Endothelial cell of umbilical vein (primary cell): Measurements from ENCODE around the gene ABCC4. TPM values are rescaled to one million over a fixed set of nuclear protein-coding genes. Genes with fewer than 3 reads are reported as not detected.

Source experiments
- BruUV-seq: library from RNA; stranded (reverse); fragments of 400-500 nt; replicated peaks from 2 replicates; lab custom pipeline; 2021; lab: Mats Ljungman, UMichigan
- CTCF ChIA-PET: fragments of 300-600, 350-600 bp; sonication (Branson Sonifier 250); formaldehyde crosslinking; loops from one replicate; lab custom pipeline; 2021; ENCODE audit warnings: antibody characterized with exemption, inconsistent platforms; lab: Charles Lee
- POLR2A ChIA-PET: fragments of 300-600, 350-600 bp; sonication (Branson Sonifier 250); formaldehyde crosslinking; loops from one replicate; lab custom pipeline; 2021; ENCODE audit warnings: antibody characterized with exemption, inconsistent platforms; lab: Charles Lee
- DNase-seq: peaks from one replicate; pipeline ENCODE4 v3.0.0-alpha.2; 2011; ENCODE audit warnings: low read depth, low spot score
- FAIRE-seq: peaks from 2 replicates; lab custom pipeline; 2011; peaks lifted over from hg19 to GRCh38; lab: Jason Lieb, UNC
- H2AFZ ChIP-seq: 2 replicates; pipeline ENCODE4 v1.6.0; 2012; ENCODE audit warnings: low read depth, low read length, control low read depth, inconsistent platforms
- H3K27ac ChIP-seq: 2 replicates; pipeline ENCODE4 v1.5.1; 2011; ENCODE audit warnings: low read depth, mild to moderate bottlenecking, control low read depth, low read length, moderate library complexity; ENCODE audit not compliant: insufficient read depth
- H3K27me3 ChIP-seq, 2 experiments: 2 replicates each; pipeline versions ENCODE4 v1.6.0 to v1.6.1; 2011; ENCODE audit warnings: low read length in 2 of 2, mixed read lengths in 1 of 2; ENCODE audit not compliant: control insufficient read depth in 2 of 2, insufficient read depth in 2 of 2
- H3K36me3 ChIP-seq, 2 experiments: 2 replicates in 1 of 2; 3 replicates in 1 of 2; pipeline ENCODE4 v1.5.1; 2011; ENCODE audit warnings: low read length in 2 of 2, mild to moderate bottlenecking in 1 of 2, moderate library complexity in 1 of 2; ENCODE audit not compliant: control insufficient read depth in 2 of 2, insufficient read depth in 2 of 2; ENCODE audit errors: extremely low read depth in 1 of 2
- H3K4me1 ChIP-seq: 3 replicates; pipeline ENCODE4 v1.5.1; 2011; ENCODE audit warnings: mild to moderate bottlenecking, low read length; ENCODE audit not compliant: control insufficient read depth, insufficient read depth; ENCODE audit errors: extremely low read depth
- H3K4me2 ChIP-seq: 2 replicates; pipeline ENCODE4 v1.6.1; 2011; ENCODE audit warnings: low read length, control low read depth, mixed read lengths; ENCODE audit not compliant: insufficient read depth
- H3K4me3 ChIP-seq, 3 experiments: fragments of 200-600 bp in 1 of 3; sonication (generic), shearing (Covaris generic) in 1 of 3; replicated peaks in 1 of 3; 2 replicates each; pipeline ENCODE4 v1.5.1; 2011 to 2016; ENCODE audit warnings: control low read depth in 3 of 3, low read length in 3 of 3, mild to moderate bottlenecking in 2 of 3, inconsistent platforms in 1 of 3, low read depth in 1 of 3, moderate library complexity in 1 of 3; ENCODE audit not compliant: insufficient read depth in 1 of 3
- H3K79me2 ChIP-seq: 2 replicates; pipeline ENCODE4 v1.6.0; 2012; ENCODE audit warnings: low read length, inconsistent platforms; ENCODE audit not compliant: control insufficient read depth, insufficient read depth
- H3K9ac ChIP-seq: replicated peaks from 2 replicates; pipeline ENCODE3; 2011; ENCODE audit warnings: low read length, control low read depth; ENCODE audit not compliant: insufficient read depth; ENCODE audit errors: extremely low read depth
- H3K9me1 ChIP-seq: replicated peaks from 3 replicates; pipeline ENCODE4 v1.6.0; 2011; ENCODE audit warnings: mild to moderate bottlenecking, low read length; ENCODE audit not compliant: control insufficient read depth, insufficient read depth; ENCODE audit errors: extremely low read depth
- H3K9me3 ChIP-seq: replicated peaks from 2 replicates; pipeline ENCODE4 v1.5.1; 2012; ENCODE audit warnings: low read length, inconsistent platforms; ENCODE audit not compliant: control insufficient read depth, insufficient read depth
- H4K20me1 ChIP-seq: replicated peaks from 2 replicates; pipeline ENCODE3; 2011; ENCODE audit warnings: mild to moderate bottlenecking, low read length; ENCODE audit not compliant: control insufficient read depth, insufficient read depth; ENCODE audit errors: extremely low read depth
- CTCF ChIP-seq, 2 donors: IDR thresholded peaks; 1 replicate in 1 of 2; 2 replicates in 1 of 2; pipeline ENCODE4 v1.5.1; 2011; ENCODE audit warnings: low read length in 2 of 2, mild to moderate bottlenecking in 2 of 2, moderate library complexity in 2 of 2, control low read depth in 1 of 2, inconsistent platforms in 1 of 2, low read depth in 1 of 2; ENCODE audit not compliant: insufficient read depth in 1 of 2; ENCODE audit errors: extremely low read depth in 1 of 2
- EZH2 ChIP-seq: IDR thresholded peaks from 2 replicates; pipeline ENCODE4 v1.6.1; 2012; ENCODE audit warnings: borderline replicate concordance, low read depth, mild to moderate bottlenecking, moderate library complexity, low read length, inconsistent platforms; ENCODE audit not compliant: severe bottlenecking
- FOS ChIP-seq: IDR thresholded peaks from 2 replicates; pipeline ENCODE4 v1.6.1; 2011; ENCODE audit warnings: mild to moderate bottlenecking, low read length, moderate library complexity, borderline replicate concordance; ENCODE audit not compliant: insufficient read depth
- GATA2 ChIP-seq: IDR thresholded peaks from 2 replicates; pipeline ENCODE4 v1.7.0; 2011; ENCODE audit warnings: low read depth, mild to moderate bottlenecking, moderate library complexity, mixed read lengths, low read length; ENCODE audit not compliant: insufficient read length, insufficient read depth
- JUN ChIP-seq: IDR thresholded peaks from 2 replicates; pipeline ENCODE4 v1.6.1; 2011; ENCODE audit warnings: borderline replicate concordance, low read depth; ENCODE audit not compliant: insufficient read length, insufficient read depth
- MAX ChIP-seq: IDR thresholded peaks from 2 replicates; pipeline ENCODE4 v1.6.1; 2011; ENCODE audit not compliant: insufficient read depth, insufficient read length
- MYC ChIP-seq: IDR thresholded peaks from one replicate; pipeline ENCODE4 v1.6.1; 2011; ENCODE audit warnings: mild to moderate bottlenecking, low read depth, low read length
- POLR2A ChIP-seq: IDR thresholded peaks from 2 replicates; pipeline ENCODE4 v1.6.1; 2012; ENCODE audit warnings: low read depth, mild to moderate bottlenecking, control low read depth, low read length
- POLR2AphosphoS5 ChIP-seq: IDR thresholded peaks from 2 replicates; pipeline ENCODE4 v1.6.1; 2012; ENCODE audit warnings: low read depth, mild to moderate bottlenecking, control low read depth, low read length, moderate library complexity; ENCODE audit not compliant: insufficient read depth
- dilution Hi-C: fragments of 300-500 bp; cut with MboI; formaldehyde crosslinking; loops from one replicate; pipeline ENCODE4 v1.15.0; 2019; ENCODE audit warnings: low sequenced_read_pairs; ENCODE audit not compliant: extremely low pct_ligation_motif_present
- intact Hi-C: fragments of 100-400 bp; cut with micrococcal nuclease; formaldehyde crosslinking; loops from one replicate; pipeline ENCODE4 v1.10.0; 2022
- polyA plus RNA-seq, 4 experiments: library from polyadenylated mRNA; depleted of rRNA in 3 of 4; stranded (reverse) in 3 of 4; unstranded in 1 of 4; fragments of >200 nt; gene quantifications; 2 replicates each; pipeline versions ENCODE4 v1.2.1 to v1.2.3, GENCODE V29; 2011 to 2012; ENCODE audit warnings: missing spikeins in 1 of 4
- total RNA-seq: library from RNA; stranded (reverse); gene quantifications from 2 replicates; pipeline ENCODE4 v1.2.3, GENCODE V29; 2021

Gene ABCC4
- total and polyA plus RNA-seq, 2 donors (not counting 3 experiments of a cell fraction or from before 2014, with no cell fraction given), result 9.2 to 15.9 TPM

GRCh38 chr13:95038949-95039348, 262.3 kb downstream of the ABCC4 start:
- no peaks in the 10 kb centered on the region for H4K20me1 ChIP-seq
- H3K79me2 ChIP-seq, result no peaks in the 10 kb centered on the region
- intact Hi-C loops, result no loop called here
- H3K4me2 ChIP-seq, result no peak overlapping the region
- no peak overlapping the region for H3K9ac ChIP-seq
- H3K9me1 ChIP-seq, result no peaks in the 10 kb centered on the region
- no peaks in the 10 kb centered on the region for H3K27me3 ChIP-seq
- dilution Hi-C loops, result no loop called here
- BruUV-seq, result no TSS peak
- CTCF ChIA-PET, result interaction anchor here (0.6 to 3.1 kb wide), 6 partner anchors 10 to 117 kb away, joined by 3 to 11 read pairs (median 4); no protein-coding TSS in a partner anchor
- H3K4me1 ChIP-seq, result no peaks in the 10 kb centered on the region
- no peak overlapping the region for H3K4me3 ChIP-seq
- H3K9me3 ChIP-seq, result no peaks in the 10 kb centered on the region
- POLR2A ChIA-PET, result no interaction called here
- no peak for TF ChIP-seq POLR2AphosphoS5
- DNase-seq (no peak), FAIRE-seq (no peak)
- H2AFZ ChIP-seq, result no peak overlapping the region
- H3K27ac ChIP-seq, result no peak overlapping the region
- H3K36me3 ChIP-seq, result no peaks in the 10 kb centered on the region

- H3K4me2 ChIP-seq, result no peak overlapping the region
- H4K20me1 ChIP-seq, result no peaks in the 10 kb centered on the region
- no peak overlapping the region for H3K27ac ChIP-seq
- CTCF ChIA-PET, result interaction anchor here (1.3 kb wide), 1 partner anchor 10 kb away, joined by 4 read pairs; no protein-coding TSS in a partner anchor
- H3K9me1 ChIP-seq, result no peaks in the 10 kb centered on the region
- DNase-seq (peak; percentile 7), FAIRE-seq (no peak)
- no peaks in the 10 kb centered on the region for H3K9me3 ChIP-seq
- no peak overlapping the region for H3K4me3 ChIP-seq
- BruUV-seq, result no TSS peak
- no peak overlapping the region for H2AFZ ChIP-seq
- H3K27me3 ChIP-seq, result no peaks in the 10 kb centered on the region
- dilution Hi-C loops (no loop called here), intact Hi-C loops (no loop called here)
- no peak overlapping the region for H3K9ac ChIP-seq
- no peaks in the 10 kb centered on the region for H3K36me3 ChIP-seq
- H3K4me1 ChIP-seq, result no peaks in the 10 kb centered on the region
- TF ChIP-seq POLR2A (no peak), CTCF (IDR thresholded peaks at IDR 0.05; ENCODE audit: extremely low read depth in 1 of 2, insufficient read depth in 1 of 2, low read depth in 1 of 2, low read length in 2 of 2) (no peak), EZH2 (no peak), FOS (no peak), MAX (no peak), MYC (no peak), POLR2AphosphoS5 (no peak), JUN (no peak), GATA2 (no peak)
- POLR2A ChIA-PET, result no interaction called here
- no peaks in the 10 kb centered on the region for H3K79me2 ChIP-seq
Observed at GRCh38 chr13:95035311-95036109, 265.7 kb downstream of the ABCC4 start.
